Naive B cell (primary cell): ENCODE results near the gene EPM2A. TPM values are rescaled to one million over a fixed set of nuclear protein-coding genes. Genes with fewer than 3 reads are reported as not detected.

Experiments used
- ATAC-seq, 2 donors: fragments of 150-1000 bp; cut with Tn5 transposase; 2 replicates each; pipeline ENCODE4 v1.10.0; 2021; ENCODE audit warnings: low read depth in 2 of 2, mild to moderate bottlenecking in 2 of 2, moderate library complexity in 2 of 2
- DNase-seq: peaks from one replicate; pipeline ENCODE4 v3.0.0; 2022
- H3K27ac Mint-ChIP-seq, 6 donors: one replicate each; pipeline ENCODE4 v1.8.0; 2020 to 2022; ENCODE audit warnings: mild to moderate bottlenecking in 6 of 6, mixed read lengths in 6 of 6, moderate library complexity in 5 of 6, inconsistent platforms in 2 of 6
- H3K27me3 Mint-ChIP-seq, 3 donors: one replicate each; pipeline ENCODE4 v1.8.0; 2021 to 2022; ENCODE audit warnings: mixed read lengths in 3 of 3, mild to moderate bottlenecking in 1 of 3
- H3K36me3 Mint-ChIP-seq, 2 donors: one replicate each; pipeline ENCODE4 v1.8.0; 2020 to 2022; ENCODE audit warnings: mixed read lengths in 2 of 2, inconsistent platforms in 1 of 2, mild to moderate bottlenecking in 1 of 2
- H3K4me1 Mint-ChIP-seq, 3 donors: one replicate each; pipeline ENCODE4 v1.8.0; 2020 to 2022; ENCODE audit warnings: mixed read lengths in 3 of 3, inconsistent platforms in 1 of 3, mild to moderate bottlenecking in 1 of 3, moderate library complexity in 1 of 3
- H3K4me3 Mint-ChIP-seq, 8 donors: one replicate each; pipeline ENCODE4 v1.8.0; 2020 to 2022; ENCODE audit warnings: mild to moderate bottlenecking in 8 of 8, mixed read lengths in 8 of 8, moderate library complexity in 8 of 8, inconsistent platforms in 2 of 8
- H3K9me3 Mint-ChIP-seq, 7 donors: one replicate each; pipeline ENCODE4 v1.8.0; 2020 to 2022; ENCODE audit warnings: mixed read lengths in 7 of 7, mild to moderate bottlenecking in 5 of 7, inconsistent platforms in 2 of 7, moderate library complexity in 1 of 7
- polyA plus RNA-seq, 6 donors: library from polyadenylated mRNA; unstranded; fragments of 300-500 nt; fragmentation: Illumina TruSeq; gene quantifications; one replicate each; pipeline ENCODE4 v1.2.3, GENCODE V29; 2021; ENCODE audit warnings: low read depth in 6 of 6

EPM2A gene
- polyA plus RNA-seq, 6 donors from 2014 or later: 14.1 to 22.9 (median 17.1) TPM

- peak overlapping the region in 1 of 8 donors; percentile 14 for H3K4me3 Mint-ChIP-seq
- H3K9me3 Mint-ChIP-seq: peaks cover 0 to 8% (median 3%) of the 10 kb centered on the region in 7 donors
- no peak for ATAC-seq
- H3K4me1 Mint-ChIP-seq: peaks cover 8 to 14% (median 13%) of the 10 kb centered on the region in 3 donors
- no peak for DNase-seq
- peaks cover 0 to 7% of the 10 kb centered on the region in 2 donors for H3K36me3 Mint-ChIP-seq
- H3K27me3 Mint-ChIP-seq: no peaks in the 10 kb centered on the region
- peak overlapping the region in 4 of 6 donors; percentile 12 to 72 (median 37) for H3K27ac Mint-ChIP-seq
Observed at GRCh38 chr6:145690969-145691368, 44.4 kb downstream of the EPM2A start.

DNA sequence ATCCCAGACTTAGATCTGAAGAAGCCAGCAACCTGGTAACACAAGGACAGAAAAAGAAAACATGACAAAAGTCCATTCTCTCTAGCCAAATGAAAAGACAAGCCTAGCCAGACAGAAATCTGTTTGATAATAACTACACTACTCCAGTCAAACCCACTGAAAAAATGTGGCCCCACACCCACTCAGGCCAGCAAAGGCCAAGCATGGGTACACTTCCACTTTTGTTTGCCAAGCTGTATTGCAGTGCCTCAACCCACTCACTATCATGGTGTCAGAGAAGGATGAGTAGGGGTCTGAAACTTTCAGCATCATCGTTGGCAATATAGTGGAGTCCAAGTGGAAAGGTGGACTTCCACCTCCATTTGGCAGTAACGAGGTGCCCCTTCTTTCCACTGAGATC lies 45.8 kb downstream of the EPM2A start:
- H3K27ac Mint-ChIP-seq: peak overlapping the region in 1 of 6 donors; percentile 21
- peak overlapping the region in 2 of 8 donors; percentile 7 for H3K4me3 Mint-ChIP-seq
- H3K27me3 Mint-ChIP-seq: no peaks in the 10 kb centered on the region
- no peak for DNase-seq
- ATAC-seq: no peak
- peaks cover 0 to 8% (median 3%) of the 10 kb centered on the region in 7 donors for H3K9me3 Mint-ChIP-seq
- H3K36me3 Mint-ChIP-seq: peaks cover 11 to 14% of the 10 kb centered on the region in 2 donors
- peaks cover 8 to 13% (median 9%) of the 10 kb centered on the region in 3 donors for H3K4me1 Mint-ChIP-seq

GRCh38 chr6:145688493-145688905 lies 46.8 kb downstream of the EPM2A start:
- peak overlapping the region in 2 of 6 donors; percentile 2 for H3K27ac Mint-ChIP-seq
- ATAC-seq (no peak), DNase-seq (no peak)
- peaks cover 8 to 13% (median 9%) of the 10 kb centered on the region in 3 donors for H3K4me1 Mint-ChIP-seq
- H3K4me3 Mint-ChIP-seq: no peak overlapping the region
- peaks cover 14 to 16% of the 10 kb centered on the region in 2 donors for H3K36me3 Mint-ChIP-seq
- H3K27me3 Mint-ChIP-seq: no peaks in the 10 kb centered on the region
- peaks cover 0 to 8% (median 3%) of the 10 kb centered on the region in 7 donors for H3K9me3 Mint-ChIP-seq

DNA sequence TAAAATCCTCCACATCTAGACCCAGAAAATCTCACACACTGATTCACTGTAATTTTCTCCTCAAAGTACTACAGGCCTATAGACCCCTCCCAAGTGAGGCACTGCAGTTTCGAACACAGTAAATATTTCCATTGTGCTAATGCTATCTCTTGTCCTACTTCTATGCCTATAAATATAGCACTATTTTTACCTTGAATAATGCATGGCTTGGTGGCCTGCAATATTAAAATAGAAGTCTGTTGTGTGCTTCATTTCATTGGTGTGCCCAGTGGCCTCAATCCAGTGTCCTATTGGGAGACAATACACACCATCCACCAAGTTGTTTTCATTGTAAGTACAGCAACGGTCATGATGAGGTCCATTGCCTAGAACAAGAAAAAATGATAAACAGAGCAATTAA lies 49.4 kb downstream of the EPM2A start:
- peaks cover 8 to 13% (median 9%) of the 10 kb centered on the region in 3 donors for H3K4me1 Mint-ChIP-seq
- H3K27me3 Mint-ChIP-seq: no peaks in the 10 kb centered on the region
- DNase-seq (no peak), ATAC-seq (no peak)
- H3K36me3 Mint-ChIP-seq: peaks cover 21 to 28% of the 10 kb centered on the region in 2 donors
- H3K27ac Mint-ChIP-seq: no peak overlapping the region
- H3K4me3 Mint-ChIP-seq: no peak overlapping the region
- H3K9me3 Mint-ChIP-seq: peaks cover 2 to 10% (median 6%) of the 10 kb centered on the region in 7 donors

GRCh38 chr6:145681965-145682364 lies 53.4 kb downstream of the EPM2A start:
- H3K4me1 Mint-ChIP-seq: peaks cover 0 to 8% (median 2%) of the 10 kb centered on the region in 3 donors
- no peak for ATAC-seq
- peaks cover 4 to 25% (median 15%) of the 10 kb centered on the region in 7 donors for H3K9me3 Mint-ChIP-seq
- no peak overlapping the region for H3K27ac Mint-ChIP-seq
- H3K36me3 Mint-ChIP-seq: peaks cover 27 to 29% of the 10 kb centered on the region in 2 donors
- no peak overlapping the region for H3K4me3 Mint-ChIP-seq
- no peak for DNase-seq
- H3K27me3 Mint-ChIP-seq: no peaks in the 10 kb centered on the region

- H3K4me3 Mint-ChIP-seq: no peak overlapping the region
- H3K36me3 Mint-ChIP-seq: peaks cover 30 to 40% of the 10 kb centered on the region in 2 donors
- no peak overlapping the region for H3K27ac Mint-ChIP-seq
- H3K9me3 Mint-ChIP-seq: peaks cover 0 to 12% (median 7%) of the 10 kb centered on the region in 7 donors
- no peaks in the 10 kb centered on the region for H3K27me3 Mint-ChIP-seq
- no peak for DNase-seq
- peaks cover 2 to 29% (median 4%) of the 10 kb centered on the region in 3 donors for H3K4me1 Mint-ChIP-seq
- ATAC-seq: no peak
Observed at GRCh38 chr6:145673504-145673903, 61.8 kb downstream of the EPM2A start.

GRCh38 chr6:145670311-145670710 lies 65.0 kb downstream of the EPM2A start:
- Mint-ChIP-seq H3K9me3 (peaks cover 0 to 4% (median 0%) of the 10 kb centered on the region in 7 donors), H3K4me3 (no peak overlapping the region), H3K27me3 (no peaks in the 10 kb centered on the region), H3K36me3 (peaks cover 17 to 22% of the 10 kb centered on the region in 2 donors), H3K4me1 (peaks cover 0 to 7% (median 4%) of the 10 kb centered on the region in 3 donors), H3K27ac (peak overlapping the region in 1 of 6 donors; percentile 6)
- ATAC-seq: no peak
- no peak for DNase-seq

DNA sequence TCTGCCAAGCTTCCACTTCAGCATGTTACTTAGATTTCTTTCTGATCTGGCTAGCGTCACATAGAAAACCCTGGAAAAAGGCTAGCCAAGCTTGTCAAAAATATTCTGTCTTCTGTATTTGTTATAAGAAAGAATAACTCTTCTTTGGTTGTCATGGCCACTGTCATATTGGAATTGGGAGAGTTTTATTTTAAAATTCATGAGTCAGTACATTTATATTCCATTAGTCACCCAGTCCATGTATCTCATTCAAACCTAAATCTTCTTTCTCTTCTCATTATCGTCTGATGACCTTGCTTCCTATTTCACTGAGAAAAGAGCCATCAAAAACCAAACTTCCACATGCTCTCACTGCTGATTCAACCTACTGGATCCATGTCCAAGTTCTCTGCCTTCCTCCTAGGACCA lies 65.7 kb downstream of the EPM2A start:
- H3K4me3 Mint-ChIP-seq: no peak overlapping the region
- H3K27ac Mint-ChIP-seq: peak overlapping the region in 2 of 6 donors; percentile 2 to 7
- no peak for ATAC-seq
- no peaks in the 10 kb centered on the region for H3K27me3 Mint-ChIP-seq
- H3K4me1 Mint-ChIP-seq: peaks cover 0 to 4% (median 3%) of the 10 kb centered on the region in 3 donors
- H3K9me3 Mint-ChIP-seq: peaks cover 0 to 4% (median 0%) of the 10 kb centered on the region in 7 donors
- H3K36me3 Mint-ChIP-seq: peaks cover 13 to 17% of the 10 kb centered on the region in 2 donors
- DNase-seq: no peak

DNA sequence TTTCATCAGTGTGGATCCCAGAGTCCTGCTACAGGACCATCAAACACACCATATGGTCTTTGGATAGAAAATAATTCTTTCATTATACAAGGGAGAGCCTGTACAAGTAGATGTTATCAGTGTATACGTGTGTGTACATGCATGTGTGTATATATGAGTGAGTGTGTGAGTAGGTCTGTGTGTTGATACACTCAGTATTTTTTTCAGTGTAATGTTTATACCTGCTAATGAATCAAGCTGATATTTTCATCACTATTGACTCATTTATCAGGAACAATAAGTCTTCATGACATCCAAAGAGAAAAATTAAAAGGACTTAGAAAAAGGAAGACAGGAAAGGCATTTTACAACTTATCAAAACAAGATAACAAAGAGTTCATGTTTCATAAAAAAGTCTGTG lies 66.5 kb downstream of the EPM2A start:
- Mint-ChIP-seq H3K4me3 (no peak overlapping the region), H3K4me1 (peaks cover 0 to 4% (median 0%) of the 10 kb centered on the region in 3 donors), H3K36me3 (peaks cover 9 to 10% of the 10 kb centered on the region in 2 donors), H3K27ac (peak overlapping the region in 1 of 6 donors; percentile 33), H3K9me3 (peaks cover 0 to 6% (median 0%) of the 10 kb centered on the region in 7 donors), H3K27me3 (no peaks in the 10 kb centered on the region)
- no peak for ATAC-seq
- DNase-seq: no peak

GRCh38 chr6:145660676-145661075 lies 74.6 kb downstream of the EPM2A start:
- no peak for ATAC-seq
- no peak for DNase-seq
- Mint-ChIP-seq H3K36me3 (peaks cover 13 to 16% of the 10 kb centered on the region in 2 donors), H3K4me1 (peaks cover 0 to 13% (median 7%) of the 10 kb centered on the region in 3 donors), H3K9me3 (peaks cover 0 to 5% (median 0%) of the 10 kb centered on the region in 7 donors), H3K27ac (peak overlapping the region in 1 of 6 donors; percentile 26), H3K4me3 (no peak overlapping the region), H3K27me3 (no peaks in the 10 kb centered on the region)

- H3K4me3 Mint-ChIP-seq: no peak overlapping the region
- peaks cover 0 to 7% (median 4%) of the 10 kb centered on the region in 3 donors for H3K4me1 Mint-ChIP-seq
- DNase-seq: no peak
- H3K27ac Mint-ChIP-seq: peak overlapping the region in 2 of 6 donors; percentile 12 to 32
- peaks cover 0 to 14% of the 10 kb centered on the region in 2 donors for H3K36me3 Mint-ChIP-seq
- ATAC-seq: no peak
- no peaks in the 10 kb centered on the region for H3K27me3 Mint-ChIP-seq
- H3K9me3 Mint-ChIP-seq: no peaks in the 10 kb centered on the region
Observed at GRCh38 chr6:145656128-145656527, 79.2 kb downstream of the EPM2A start.

DNA sequence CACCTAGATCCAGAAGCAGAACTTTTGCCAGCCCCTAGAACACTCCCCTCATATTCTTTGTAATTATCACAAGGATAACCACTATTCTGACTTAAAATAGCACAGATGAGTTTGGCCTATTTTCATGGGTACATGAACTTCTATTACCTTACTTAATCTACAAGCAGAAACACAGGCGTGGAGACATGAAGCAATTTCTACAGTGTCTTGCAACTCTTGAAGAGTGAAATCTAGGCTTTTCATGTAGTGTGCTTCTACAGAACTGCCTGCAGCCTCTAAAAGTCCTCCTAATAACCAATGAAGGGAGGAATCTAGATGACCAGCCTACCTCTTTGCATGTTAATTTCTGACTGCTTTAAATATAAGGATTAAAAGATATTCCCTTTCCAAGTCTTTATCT lies 82.7 kb downstream of the EPM2A start:
- Mint-ChIP-seq H3K36me3 (peaks cover 0 to 17% of the 10 kb centered on the region in 2 donors), H3K27ac (no peak overlapping the region), H3K4me1 (peaks cover 0 to 7% (median 0%) of the 10 kb centered on the region in 3 donors), H3K27me3 (no peaks in the 10 kb centered on the region), H3K4me3 (no peak overlapping the region), H3K9me3 (no peaks in the 10 kb centered on the region)
- DNase-seq (no peak), ATAC-seq (no peak)

DNA sequence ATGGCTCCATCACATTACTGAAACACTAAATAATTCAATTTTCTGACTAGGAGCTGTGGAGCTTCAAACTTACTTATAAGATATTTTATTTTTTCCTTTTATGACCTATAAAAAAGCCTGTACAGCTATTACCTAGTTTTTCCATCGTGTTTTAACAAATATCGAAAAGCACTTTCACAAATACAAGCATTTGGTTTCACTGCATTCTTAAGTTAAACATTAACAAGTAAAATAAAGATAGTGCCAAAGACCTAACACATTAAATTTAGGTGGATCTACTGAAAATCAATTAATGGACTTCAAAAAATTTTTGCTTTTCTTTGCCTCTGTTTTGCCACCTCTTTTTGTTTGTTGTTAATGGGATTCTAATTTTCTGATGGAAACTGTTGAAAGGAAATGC lies 83.3 kb downstream of the EPM2A start:
- H3K4me3 Mint-ChIP-seq: no peak overlapping the region
- DNase-seq: no peak
- ATAC-seq: no peak
- H3K9me3 Mint-ChIP-seq: no peaks in the 10 kb centered on the region
- peaks cover under 1 to 17% of the 10 kb centered on the region in 2 donors for H3K36me3 Mint-ChIP-seq
- H3K4me1 Mint-ChIP-seq: peaks cover 2 to 7% (median 5%) of the 10 kb centered on the region in 3 donors
- no peaks in the 10 kb centered on the region for H3K27me3 Mint-ChIP-seq
- no peak overlapping the region for H3K27ac Mint-ChIP-seq

DNA sequence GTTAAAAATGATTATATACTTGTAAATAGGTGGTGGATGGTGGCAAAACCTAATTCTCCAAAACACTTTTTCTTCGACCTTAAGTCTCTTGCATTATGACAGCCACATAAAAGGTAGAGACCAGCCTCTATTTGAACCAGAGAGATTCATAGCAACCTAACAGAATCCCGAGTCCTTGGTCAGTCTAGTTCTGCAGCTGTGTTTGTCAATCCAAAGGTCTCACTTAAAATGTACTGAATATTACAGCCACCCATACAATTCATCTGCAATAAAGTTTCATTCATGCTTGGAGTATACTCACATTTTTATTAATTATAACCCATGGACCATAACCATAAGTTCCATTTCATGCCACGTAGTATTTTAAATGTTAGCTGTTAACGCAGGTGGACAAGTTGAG lies 87.2 kb downstream of the EPM2A start:
- DNase-seq (no peak), ATAC-seq (no peak)
- Mint-ChIP-seq H3K4me3 (no peak overlapping the region), H3K4me1 (peaks cover 0 to 5% (median 2%) of the 10 kb centered on the region in 3 donors), H3K27me3 (no peaks in the 10 kb centered on the region), H3K36me3 (peaks cover 8 to 11% of the 10 kb centered on the region in 2 donors), H3K27ac (no peak overlapping the region), H3K9me3 (no peaks in the 10 kb centered on the region)
